ENCODE results near the gene RASAL2. TPM values are rescaled to one million over a fixed set of nuclear protein-coding genes. Genes with fewer than 3 reads are reported as not detected.

The RASAL2 gene
- total RNA-seq, 1 donor from 2014 or later: 18.3 TPM

DNA sequence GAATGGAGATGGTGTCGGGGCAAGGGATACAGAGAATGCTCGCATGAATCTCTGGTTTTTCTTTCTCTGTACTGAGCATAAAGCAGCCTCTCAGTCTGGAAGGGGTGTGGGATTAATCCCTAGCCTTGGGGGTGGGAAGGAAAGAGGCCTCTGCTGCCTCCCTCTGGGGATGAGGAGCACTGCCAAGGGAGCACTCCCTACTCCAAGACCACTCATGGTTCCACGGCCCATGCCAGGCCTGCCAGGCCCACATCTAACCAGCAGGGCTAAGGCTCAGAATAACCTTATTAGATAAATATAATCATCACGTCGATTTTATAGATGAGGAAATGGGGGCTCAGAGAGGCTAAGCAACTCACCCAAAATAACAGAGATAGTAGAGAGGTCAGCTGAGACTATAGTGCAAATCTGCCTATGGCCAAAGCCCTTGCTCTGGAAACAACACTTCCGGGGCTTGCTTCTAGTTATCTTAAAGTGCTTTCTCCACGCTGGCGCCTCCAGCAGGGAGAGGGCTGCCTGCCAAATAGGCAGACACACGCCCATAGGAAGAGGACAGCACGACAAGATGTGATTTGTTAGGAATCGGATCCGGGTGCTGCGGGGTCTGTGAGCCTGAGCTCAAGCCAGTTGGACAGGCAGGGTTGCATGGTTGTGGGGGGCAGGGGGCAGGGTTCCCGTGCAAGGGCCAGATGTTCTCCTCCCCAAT is 419.5 kb downstream of the RASAL2 start:
- Mint-ChIP-seq H3K36me3 (no peaks in the 10 kb centered on the region), H3K27me3 (ENCODE audit: insufficient read depth, low read depth) (peaks cover 6% of the 10 kb centered on the region), H3K27ac (no peak overlapping the region), H3K9me3 (no peaks in the 10 kb centered on the region), H3K4me1 (peaks cover 4% of the 10 kb centered on the region), H3K4me3 (no peak overlapping the region)
- Histone ChIP-seq H3K4me3 (no peak overlapping the region), H3K4me1 (no peaks in the 10 kb centered on the region), H4K20me1 (ENCODE audit: low read depth) (no peaks in the 10 kb centered on the region), H3K36me3 (no peaks in the 10 kb centered on the region), H3K79me2 (ENCODE audit: low read depth) (no peaks in the 10 kb centered on the region), H3F3A (ENCODE audit: low read depth) (no peaks in the 10 kb centered on the region), H3K4me2 (no peak overlapping the region), H3K27ac (no peak overlapping the region), H3K9me3 (ENCODE audit: low read depth) (no peaks in the 10 kb centered on the region), H3K27me3 (no peaks in the 10 kb centered on the region), H2AFZ (replicated peaks) (peak overlapping the region; percentile 96), H3K9ac (no peak overlapping the region)
- peak; percentile 24 for DNase-seq (ENCODE audit: low spot score)
- TF ChIP-seq EZH2 (IDR thresholded peaks at IDR 0.05): no peak
- TF ChIP-seq, protein P1, sequence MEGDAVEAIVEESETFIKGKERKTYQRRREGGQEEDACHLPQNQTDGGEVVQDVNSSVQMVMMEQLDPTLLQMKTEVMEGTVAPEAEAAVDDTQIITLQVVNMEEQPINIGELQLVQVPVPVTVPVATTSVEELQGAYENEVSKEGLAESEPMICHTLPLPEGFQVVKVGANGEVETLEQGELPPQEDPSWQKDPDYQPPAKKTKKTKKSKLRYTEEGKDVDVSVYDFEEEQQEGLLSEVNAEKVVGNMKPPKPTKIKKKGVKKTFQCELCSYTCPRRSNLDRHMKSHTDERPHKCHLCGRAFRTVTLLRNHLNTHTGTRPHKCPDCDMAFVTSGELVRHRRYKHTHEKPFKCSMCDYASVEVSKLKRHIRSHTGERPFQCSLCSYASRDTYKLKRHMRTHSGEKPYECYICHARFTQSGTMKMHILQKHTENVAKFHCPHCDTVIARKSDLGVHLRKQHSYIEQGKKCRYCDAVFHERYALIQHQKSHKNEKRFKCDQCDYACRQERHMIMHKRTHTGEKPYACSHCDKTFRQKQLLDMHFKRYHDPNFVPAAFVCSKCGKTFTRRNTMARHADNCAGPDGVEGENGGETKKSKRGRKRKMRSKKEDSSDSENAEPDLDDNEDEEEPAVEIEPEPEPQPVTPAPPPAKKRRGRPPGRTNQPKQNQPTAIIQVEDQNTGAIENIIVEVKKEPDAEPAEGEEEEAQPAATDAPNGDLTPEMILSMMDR (IDR thresholded peaks at IDR 0.05): peak; percentile 36

DNA sequence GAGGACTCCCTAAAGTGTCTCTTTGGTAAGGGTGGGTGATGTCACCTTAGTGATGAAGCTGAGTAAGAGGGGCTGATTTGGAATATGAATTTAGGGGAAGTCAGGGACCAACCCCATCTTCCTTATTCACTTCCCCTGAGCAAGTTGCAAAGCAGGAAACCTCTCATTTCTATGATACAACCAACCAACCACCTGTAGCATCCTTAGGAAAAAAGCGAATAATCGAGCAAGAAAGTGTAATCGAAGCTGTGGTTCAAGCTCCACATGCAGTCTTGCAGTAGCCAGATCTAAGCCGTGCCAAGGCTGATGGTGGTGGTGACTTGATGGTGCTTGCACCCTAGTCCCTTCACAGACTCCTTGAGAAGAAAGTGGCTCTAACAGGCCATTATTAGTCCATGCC is 422.2 kb downstream of the RASAL2 start:
- Mint-ChIP-seq H3K4me3 (no peak overlapping the region), H3K27me3 (ENCODE audit: insufficient read depth, low read depth) (peaks cover 4% of the 10 kb centered on the region), H3K27ac (no peak overlapping the region), H3K4me1 (peaks cover 4% of the 10 kb centered on the region), H3K36me3 (no peaks in the 10 kb centered on the region), H3K9me3 (no peaks in the 10 kb centered on the region)
- no peak overlapping the region for H2AFZ ChIP-seq (replicated peaks)
- no peak overlapping the region for H3K4me3 ChIP-seq
- TF ChIP-seq, protein P1 (IDR thresholded peaks at IDR 0.05): no peak
- TF ChIP-seq EZH2 (IDR thresholded peaks at IDR 0.05) (no peak), EZH2phosphoT487 (IDR thresholded peaks at IDR 0.05) (no peak)
- no peak overlapping the region for H3K4me2 ChIP-seq
- H3F3A ChIP-seq (ENCODE audit: low read depth): no peaks in the 10 kb centered on the region
- H3K4me1 ChIP-seq: no peaks in the 10 kb centered on the region
- no peaks in the 10 kb centered on the region for H3K27me3 ChIP-seq
- H3K27ac ChIP-seq: no peak overlapping the region
- H3K9me3 ChIP-seq (ENCODE audit: low read depth): no peaks in the 10 kb centered on the region
- H4K20me1 ChIP-seq (ENCODE audit: low read depth): no peaks in the 10 kb centered on the region
- H3K36me3 ChIP-seq: no peaks in the 10 kb centered on the region
- H3K9ac ChIP-seq: no peak overlapping the region
- H3K79me2 ChIP-seq (ENCODE audit: low read depth): no peaks in the 10 kb centered on the region
- no peak for DNase-seq (ENCODE audit: low spot score)

DNA sequence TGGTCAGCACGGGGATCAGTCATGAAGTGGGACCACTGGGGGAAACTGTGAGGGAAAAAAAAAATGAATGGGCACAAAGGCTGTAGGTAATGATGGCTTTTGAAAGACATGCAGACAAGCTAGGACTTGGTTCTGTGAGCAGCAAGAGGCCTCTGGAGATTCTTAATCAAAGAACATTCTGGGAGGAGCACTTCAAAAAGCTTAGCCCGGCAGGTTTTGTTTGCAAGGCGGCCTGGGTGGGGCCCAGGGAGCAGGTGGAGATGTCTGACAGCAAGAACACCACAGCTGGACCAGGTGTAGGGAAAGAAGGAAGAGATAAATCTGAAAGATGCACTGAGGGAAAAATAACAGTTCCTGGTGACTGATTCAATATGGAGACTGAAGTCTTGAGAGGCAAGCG is 425.0 kb downstream of the RASAL2 start:
- H3K27me3 Mint-ChIP-seq (ENCODE audit: insufficient read depth, low read depth): no peaks in the 10 kb centered on the region
- no peaks in the 10 kb centered on the region for H3K9me3 Mint-ChIP-seq
- Histone ChIP-seq H3K4me1 (no peaks in the 10 kb centered on the region), H3K9me3 (ENCODE audit: low read depth) (no peaks in the 10 kb centered on the region), H3F3A (ENCODE audit: low read depth) (no peaks in the 10 kb centered on the region), H3K9ac (no peak overlapping the region), H3K79me2 (ENCODE audit: low read depth) (no peaks in the 10 kb centered on the region), H3K4me2 (no peak overlapping the region), H2AFZ (replicated peaks) (peak overlapping the region; percentile 44), H3K27me3 (no peaks in the 10 kb centered on the region), H4K20me1 (ENCODE audit: low read depth) (no peaks in the 10 kb centered on the region), H3K36me3 (no peaks in the 10 kb centered on the region), H3K4me3 (no peak overlapping the region), H3K27ac (no peak overlapping the region)
- DNase-seq (ENCODE audit: low spot score): no peak
- no peaks in the 10 kb centered on the region for H3K36me3 Mint-ChIP-seq
- H3K4me3 Mint-ChIP-seq: no peak overlapping the region
- TF ChIP-seq EZH2phosphoT487 (IDR thresholded peaks at IDR 0.05) (no peak), EZH2 (IDR thresholded peaks at IDR 0.05) (no peak)
- TF ChIP-seq, protein P1 (IDR thresholded peaks at IDR 0.05): no peak
- H3K4me1 Mint-ChIP-seq: peaks cover 4% of the 10 kb centered on the region
- H3K27ac Mint-ChIP-seq: no peak overlapping the region

All from neural progenitor cell (in vitro differentiated cells).